OCI-LY1 (cell line): ENCODE results near the gene CAPZA1.

Experiments used
- H2AFZ ChIP-seq: fragments of 200-600 bp; sonication (generic), shearing (Covaris generic); 2 replicates; pipeline ENCODE4 v1.6.0; 2014; ENCODE audit warnings: antibody characterized with exemption, mild to moderate bottlenecking, low read length
- H3F3A ChIP-seq: fragments of 200-600 bp; sonication (generic), shearing (Covaris generic); 2 replicates; pipeline ENCODE4 v1.6.0; 2014; ENCODE audit warnings: mild to moderate bottlenecking, antibody characterized with exemption, low read length, moderate library complexity; ENCODE audit not compliant: insufficient read depth
- H3K27ac ChIP-seq: fragments of 200-600 bp; sonication (generic); 2 replicates; pipeline ENCODE4 v1.5.1; 2014; ENCODE audit warnings: low read length, mixed run types, mild to moderate bottlenecking, low read depth; ENCODE audit not compliant: poor library complexity, severe bottlenecking
- H3K27me3 ChIP-seq: fragments of 200-600 bp; sonication (generic); 2 replicates; pipeline ENCODE4 v1.6.0; 2014; ENCODE audit warnings: antibody characterized with exemption, mild to moderate bottlenecking, low read length, moderate library complexity; ENCODE audit not compliant: insufficient read depth
- H3K36me3 ChIP-seq: fragments of 200-600 bp; sonication (generic); 2 replicates; pipeline ENCODE4 v1.6.1; 2014; ENCODE audit warnings: mild to moderate bottlenecking, antibody characterized with exemption, low read length, moderate library complexity, mixed read lengths; ENCODE audit not compliant: insufficient read depth
- H3K4me1 ChIP-seq: fragments of 200-600 bp; sonication (generic); 2 replicates; pipeline ENCODE4 v1.5.1; 2014; ENCODE audit warnings: mild to moderate bottlenecking, low read length, moderate library complexity; ENCODE audit not compliant: insufficient read depth, severe bottlenecking
- H3K4me2 ChIP-seq: fragments of 200-600 bp; sonication (generic), shearing (Covaris generic); 2 replicates; pipeline ENCODE4 v1.6.1; 2014; ENCODE audit warnings: low read length
- H3K4me3 ChIP-seq: fragments of 200-600 bp; sonication (generic); 2 replicates; pipeline ENCODE4 v1.5.1; 2014; ENCODE audit warnings: low read length, low read depth, mild to moderate bottlenecking, mixed read lengths; ENCODE audit not compliant: poor library complexity, severe bottlenecking
- H3K79me2 ChIP-seq: fragments of 200-600 bp; shearing (Covaris generic); 2 replicates; pipeline ENCODE4 v1.6.1; 2016; ENCODE audit warnings: mixed run types, low read length, mixed read lengths; ENCODE audit not compliant: insufficient read depth
- H3K9ac ChIP-seq: fragments of 200-600 bp; sonication (generic), shearing (Covaris generic); 2 replicates; pipeline ENCODE4 v1.6.1; 2014; ENCODE audit warnings: mild to moderate bottlenecking, low read length, mixed read lengths
- H3K9me2 ChIP-seq: fragments of 200-600 bp; sonication (generic), shearing (Covaris generic); 2 replicates; pipeline ENCODE4 v1.6.1; 2014; ENCODE audit warnings: low read depth, mild to moderate bottlenecking, low read length, mixed read lengths
- H3K9me3 ChIP-seq: fragments of 200-600 bp; shearing (Covaris generic); 2 replicates; pipeline ENCODE4 v1.6.1; 2014; ENCODE audit warnings: low read length, mixed read lengths
- H4K20me1 ChIP-seq: fragments of 200-600 bp; sonication (generic), shearing (Covaris generic); 2 replicates; pipeline ENCODE4 v1.6.0; 2016; ENCODE audit warnings: mild to moderate bottlenecking, low read length; ENCODE audit not compliant: insufficient read depth
- EZH2 ChIP-seq: fragments of 200-600 bp; sonication (generic), shearing (Covaris generic); IDR thresholded peaks from 2 replicates; pipeline ENCODE4 v1.8.0; 2017; ENCODE audit warnings: borderline replicate concordance, mixed run types, mild to moderate bottlenecking, antibody characterized with exemption, low read length, moderate library complexity, mixed read lengths
- TF ChIP-seq, protein P1 (sequence below): fragments of 200-600 bp; sonication (generic), shearing (Covaris generic); IDR thresholded peaks from 2 replicates; pipeline ENCODE4 v1.5.1; 2017; ENCODE audit warnings: mild to moderate bottlenecking, antibody characterized with exemption, low read length, moderate library complexity, mixed read lengths

CAPZA1 gene

DNA sequence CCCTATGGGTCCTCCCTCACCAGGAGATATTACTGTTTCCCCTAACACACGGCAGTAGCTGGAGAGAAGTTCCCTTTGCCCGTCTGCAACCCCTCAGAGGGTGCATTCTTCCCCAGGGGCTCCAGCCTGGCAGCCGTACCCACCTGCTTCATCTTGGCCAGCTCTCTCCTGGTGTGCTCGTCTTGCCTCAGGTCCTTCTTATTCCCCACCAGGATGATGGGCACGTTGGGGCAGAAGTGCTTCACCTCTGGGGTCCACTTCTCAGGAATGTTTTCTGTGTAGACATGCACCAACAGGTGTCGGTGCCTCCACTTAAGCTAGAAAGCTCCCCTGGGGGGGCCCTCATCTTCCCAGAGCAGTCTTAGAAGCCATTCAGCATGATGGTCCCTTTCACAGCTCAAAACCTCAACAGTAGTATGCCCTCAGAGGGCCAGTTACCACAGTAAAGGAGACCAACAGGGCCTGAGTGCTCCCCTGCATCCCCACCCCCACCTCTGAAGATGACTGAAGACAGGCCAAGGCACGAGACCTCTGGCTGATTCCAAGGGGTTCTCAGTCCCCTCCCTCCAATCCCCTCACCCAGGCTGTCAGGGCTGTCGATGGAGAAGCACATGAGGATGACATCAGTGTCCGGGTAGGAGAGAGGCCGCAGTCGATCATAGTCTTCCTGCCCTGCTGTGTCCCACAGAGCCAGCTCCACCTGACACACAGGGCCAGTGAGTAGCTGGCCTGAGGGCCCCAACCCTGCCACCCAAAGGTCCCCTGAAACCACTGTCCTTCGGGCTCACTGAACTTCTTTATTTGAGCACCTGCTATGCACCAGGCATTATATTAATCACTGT is 83.0 kb downstream of the CAPZA1 start:
- Histone ChIP-seq H3K9me2 (no peaks in the 10 kb centered on the region), H3K27me3 (no peaks in the 10 kb centered on the region), H3K4me2 (no peak overlapping the region), H3K4me3 (no peak overlapping the region), H3F3A (no peaks in the 10 kb centered on the region), H2AFZ (no peak overlapping the region), H3K9me3 (no peaks in the 10 kb centered on the region), H3K36me3 (peaks cover 5% of the 10 kb centered on the region; the same call in 1 of the 2 replicates), H3K4me1 (peaks cover 36% of the 10 kb centered on the region), H4K20me1 (no peaks in the 10 kb centered on the region), H3K9ac (no peak overlapping the region), H3K79me2 (no peaks in the 10 kb centered on the region), H3K27ac (no peak overlapping the region)
- TF ChIP-seq, protein P1, sequence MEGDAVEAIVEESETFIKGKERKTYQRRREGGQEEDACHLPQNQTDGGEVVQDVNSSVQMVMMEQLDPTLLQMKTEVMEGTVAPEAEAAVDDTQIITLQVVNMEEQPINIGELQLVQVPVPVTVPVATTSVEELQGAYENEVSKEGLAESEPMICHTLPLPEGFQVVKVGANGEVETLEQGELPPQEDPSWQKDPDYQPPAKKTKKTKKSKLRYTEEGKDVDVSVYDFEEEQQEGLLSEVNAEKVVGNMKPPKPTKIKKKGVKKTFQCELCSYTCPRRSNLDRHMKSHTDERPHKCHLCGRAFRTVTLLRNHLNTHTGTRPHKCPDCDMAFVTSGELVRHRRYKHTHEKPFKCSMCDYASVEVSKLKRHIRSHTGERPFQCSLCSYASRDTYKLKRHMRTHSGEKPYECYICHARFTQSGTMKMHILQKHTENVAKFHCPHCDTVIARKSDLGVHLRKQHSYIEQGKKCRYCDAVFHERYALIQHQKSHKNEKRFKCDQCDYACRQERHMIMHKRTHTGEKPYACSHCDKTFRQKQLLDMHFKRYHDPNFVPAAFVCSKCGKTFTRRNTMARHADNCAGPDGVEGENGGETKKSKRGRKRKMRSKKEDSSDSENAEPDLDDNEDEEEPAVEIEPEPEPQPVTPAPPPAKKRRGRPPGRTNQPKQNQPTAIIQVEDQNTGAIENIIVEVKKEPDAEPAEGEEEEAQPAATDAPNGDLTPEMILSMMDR = no peak
- no peak for TF ChIP-seq EZH2

DNA sequence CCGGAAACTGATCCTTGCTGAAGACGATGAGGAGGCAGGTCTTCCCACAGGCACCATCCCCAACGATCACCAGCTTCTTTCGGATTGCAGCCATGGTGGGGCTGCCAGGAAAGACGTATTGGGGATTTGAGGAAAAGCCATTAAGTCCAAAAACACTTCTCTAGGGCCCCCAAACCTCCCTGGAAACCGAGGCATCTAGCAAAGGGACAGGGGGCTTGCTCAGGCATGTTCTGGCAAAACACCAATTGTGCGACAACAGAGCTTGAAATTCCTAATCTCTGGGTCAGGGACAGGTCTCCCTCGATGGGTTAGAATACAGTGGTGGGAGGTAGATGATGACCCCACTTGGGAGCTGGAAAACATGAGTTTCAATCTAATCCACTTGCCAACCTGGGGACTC is 84.1 kb downstream of the CAPZA1 start:
- H3K27me3 ChIP-seq = no peaks in the 10 kb centered on the region
- H3F3A ChIP-seq = peaks cover 6% of the 10 kb centered on the region; the same call in 1 of the 2 replicates
- no peaks in the 10 kb centered on the region for H4K20me1 ChIP-seq
- H3K27ac ChIP-seq = no peak overlapping the region
- no peak overlapping the region for H3K9ac ChIP-seq
- peaks cover 38% of the 10 kb centered on the region for H3K4me1 ChIP-seq
- H3K4me3 ChIP-seq = no peak overlapping the region
- no peak overlapping the region for H2AFZ ChIP-seq
- H3K79me2 ChIP-seq = no peaks in the 10 kb centered on the region
- no peaks in the 10 kb centered on the region for H3K9me2 ChIP-seq
- no peak for TF ChIP-seq EZH2
- TF ChIP-seq, protein P1 = no peak
- H3K4me2 ChIP-seq = no peak overlapping the region
- H3K36me3 ChIP-seq = peaks cover 3% of the 10 kb centered on the region; the same call in 1 of the 2 replicates
- H3K9me3 ChIP-seq = no peaks in the 10 kb centered on the region

DNA sequence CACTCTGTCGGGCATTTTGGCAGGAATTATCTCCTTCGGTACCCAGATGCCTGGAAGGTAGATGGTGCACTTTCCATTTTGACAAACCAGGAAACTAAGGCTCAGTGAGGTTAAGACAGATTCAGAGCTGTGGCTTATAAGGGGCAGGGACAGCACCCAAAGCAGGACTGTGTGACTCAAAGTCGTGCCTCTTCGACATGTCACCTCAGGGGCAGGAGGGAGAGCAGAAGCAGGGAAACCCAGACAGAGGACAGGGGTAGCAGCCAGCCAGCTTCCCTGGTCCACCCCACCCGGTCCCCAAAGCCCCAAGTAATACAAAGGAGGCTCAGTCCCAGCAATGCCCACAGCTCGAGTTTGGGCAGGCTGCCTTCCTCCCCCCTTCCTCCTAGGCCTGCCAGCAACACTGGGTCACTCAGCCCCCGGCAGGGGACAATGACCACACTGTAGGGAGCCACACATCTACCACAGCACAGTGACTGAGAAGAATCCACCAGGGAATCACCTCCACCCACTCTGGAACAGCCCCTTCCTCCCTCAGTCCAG is 84.8 kb downstream of the CAPZA1 start:
- Histone ChIP-seq H3K9me3 (no peaks in the 10 kb centered on the region), H2AFZ (no peak overlapping the region), H4K20me1 (no peaks in the 10 kb centered on the region), H3K36me3 (peaks cover 3% of the 10 kb centered on the region; the same call in 1 of the 2 replicates), H3F3A (peaks cover 6% of the 10 kb centered on the region; the same call in 1 of the 2 replicates), H3K4me3 (no peak overlapping the region), H3K9me2 (no peaks in the 10 kb centered on the region), H3K79me2 (no peaks in the 10 kb centered on the region), H3K9ac (no peak overlapping the region), H3K4me2 (peak overlapping the region; percentile 20; the same call in 1 of the 2 replicates), H3K27me3 (no peaks in the 10 kb centered on the region; the same call in 1 of the 2 replicates), H3K4me1 (peaks cover 38% of the 10 kb centered on the region), H3K27ac (no peak overlapping the region)
- TF ChIP-seq EZH2 = no peak
- TF ChIP-seq, protein P1 = no peak
